HG02973 (cell line): Measurements from ENCODE around the gene LHFPL2.

ENCODE experiments used
- ATAC-seq: cut with Tn5 transposase; IDR thresholded peaks from one replicate; pipeline ENCODE4 v1.9.1; 2021; ENCODE audit warnings: moderate library complexity; ENCODE audit not compliant: unreplicated experiment

The LHFPL2 gene

DNA sequence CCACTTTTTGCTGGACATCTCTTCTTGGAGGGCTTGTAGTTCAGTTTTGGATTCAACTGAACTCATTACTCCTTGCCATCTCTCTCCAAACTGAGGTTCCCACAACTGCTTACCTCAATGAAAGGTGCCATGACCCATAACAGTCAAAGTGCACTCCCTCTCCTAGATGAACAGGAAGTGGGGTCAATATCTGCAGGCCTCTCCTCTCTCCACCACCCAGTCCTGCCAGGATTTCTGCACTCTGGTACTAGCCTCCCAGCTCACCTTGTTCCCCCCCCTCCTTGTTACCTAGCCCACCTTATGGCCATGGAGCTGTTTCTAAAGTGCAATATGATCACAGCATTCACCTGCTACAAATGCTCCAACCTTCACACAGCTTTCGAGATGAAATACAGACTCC is 5.9 kb downstream of the LHFPL2 start:
- ATAC-seq = no peak

DNA sequence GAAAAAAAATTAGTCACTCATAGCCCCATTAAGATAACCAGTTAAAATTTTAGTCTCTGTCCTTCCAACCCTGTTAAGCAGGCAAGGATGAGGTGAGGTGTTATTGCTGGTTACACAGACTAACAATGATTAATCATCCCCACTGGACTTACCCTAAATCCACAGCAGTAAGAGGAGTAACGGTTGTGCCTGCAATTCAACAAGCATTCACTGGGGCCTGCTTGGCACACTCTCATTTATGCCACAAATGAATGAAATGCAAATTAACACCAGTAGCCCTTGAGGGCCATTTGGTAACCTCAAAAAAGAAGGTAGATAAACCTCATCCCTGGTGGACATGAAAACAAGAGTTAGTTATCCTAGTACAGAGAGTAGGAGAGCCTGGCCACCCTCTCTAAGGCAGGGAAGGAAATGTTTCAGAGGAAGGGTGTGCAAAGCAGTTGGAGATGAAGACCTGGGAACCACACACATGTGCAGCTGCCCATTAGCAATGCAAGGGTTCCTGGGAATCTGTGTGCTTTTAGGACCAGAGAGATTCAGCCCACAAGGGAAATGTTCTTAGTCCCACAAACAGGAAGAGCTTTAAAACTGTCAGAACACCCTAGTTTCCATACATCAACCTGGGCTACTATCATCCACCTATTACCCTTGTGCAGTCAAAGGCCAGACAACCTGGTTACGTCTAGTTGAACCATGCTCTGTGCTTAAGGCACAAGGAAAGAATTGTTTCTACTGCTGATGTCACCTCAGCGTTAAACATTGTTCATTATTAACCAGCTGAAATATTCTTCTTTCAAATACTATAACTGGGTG is 7.7 kb downstream of the LHFPL2 start:
- ATAC-seq = peak; percentile 69

DNA sequence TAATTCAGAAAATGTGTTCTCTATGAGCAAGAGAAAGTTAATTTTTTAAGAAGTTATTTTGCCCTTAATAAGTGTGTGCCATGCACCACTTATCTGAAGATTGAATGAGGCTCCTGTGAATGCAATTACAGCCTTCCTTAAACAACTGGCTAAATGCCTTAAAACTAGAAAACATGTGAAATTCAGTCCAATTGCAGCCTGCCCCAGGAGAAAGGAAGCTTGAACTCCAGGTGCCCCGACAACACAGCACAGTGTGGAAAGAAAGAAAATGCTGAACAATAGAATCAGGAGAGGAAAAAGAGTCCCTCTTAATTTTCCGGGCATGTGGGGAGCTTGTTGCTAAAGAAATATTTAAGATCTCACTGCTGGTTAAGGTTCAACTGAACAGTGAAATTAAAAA is 8.8 kb downstream of the LHFPL2 start:
- ATAC-seq = no peak

DNA sequence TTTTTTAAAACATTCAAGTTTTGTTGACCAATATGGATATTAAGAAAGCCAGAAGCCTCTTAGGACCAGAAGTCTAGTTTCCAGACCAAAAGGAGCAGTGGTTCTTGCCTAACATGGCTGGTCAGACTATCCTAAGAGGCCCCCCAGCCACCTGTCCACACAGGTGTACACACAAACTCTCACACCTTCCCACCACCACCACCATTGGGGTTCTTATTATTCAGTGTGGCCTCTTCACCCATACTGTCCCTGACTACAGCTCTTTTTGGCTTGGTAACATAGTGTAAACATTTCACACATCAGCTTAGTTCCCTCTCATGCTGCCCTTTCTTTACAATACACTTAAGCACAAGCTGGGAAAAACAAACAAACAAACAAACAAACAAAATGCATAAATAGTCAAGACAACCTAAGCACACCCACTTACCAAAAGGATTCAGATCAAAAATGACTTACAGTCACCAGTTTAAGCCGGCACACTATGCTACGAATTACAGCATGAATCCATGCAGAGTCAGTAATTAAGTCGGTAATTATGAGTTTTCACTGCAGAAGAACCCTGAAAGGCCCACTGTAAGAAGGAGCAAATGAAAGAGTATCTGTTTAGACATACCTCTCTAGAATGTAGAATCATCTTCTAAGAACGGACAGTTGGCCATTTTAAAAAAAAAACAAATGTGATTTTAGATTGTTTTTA is 9.5 kb downstream of the LHFPL2 start:
- no peak for ATAC-seq

DNA sequence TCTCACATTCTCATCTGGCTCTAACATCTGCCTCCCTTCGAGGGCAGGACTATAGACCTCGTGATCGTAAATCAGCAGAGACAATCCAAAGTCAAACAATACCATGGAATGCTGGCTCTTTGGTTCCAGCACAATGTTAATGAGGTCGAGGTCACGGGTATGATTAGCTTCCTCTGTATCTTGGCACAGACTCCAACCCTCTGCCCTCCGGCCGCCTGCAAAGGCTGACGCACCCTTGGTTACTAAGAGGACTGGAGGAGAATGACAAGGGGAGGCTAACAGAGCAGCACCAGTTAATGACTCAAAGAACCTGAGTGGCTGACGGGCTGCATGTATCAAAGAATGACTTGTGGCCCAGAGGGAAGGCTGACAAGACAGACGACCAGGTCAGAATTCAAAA is 10.1 kb downstream of the LHFPL2 start:
- ATAC-seq = no peak

DNA sequence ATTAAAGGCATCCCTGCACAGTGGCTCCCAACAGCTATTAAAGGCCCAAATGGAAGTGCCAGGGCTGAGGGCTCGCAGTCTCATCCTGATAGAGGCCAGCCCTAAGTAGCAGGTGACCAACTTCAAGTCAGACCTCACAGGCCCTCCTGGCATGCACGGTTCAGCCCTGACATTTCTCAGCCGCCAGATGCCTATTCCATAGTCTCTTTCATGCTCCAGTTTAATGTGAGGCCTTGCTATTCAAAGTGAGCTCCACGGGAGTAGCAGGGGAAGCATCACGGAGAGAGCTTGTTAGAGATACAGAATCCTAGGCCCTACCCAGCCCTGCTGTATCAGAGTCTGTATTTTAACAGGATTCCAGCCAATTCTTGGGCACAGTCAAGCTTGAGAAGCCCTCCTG is 11.1 kb downstream of the LHFPL2 start:
- no peak for ATAC-seq

DNA sequence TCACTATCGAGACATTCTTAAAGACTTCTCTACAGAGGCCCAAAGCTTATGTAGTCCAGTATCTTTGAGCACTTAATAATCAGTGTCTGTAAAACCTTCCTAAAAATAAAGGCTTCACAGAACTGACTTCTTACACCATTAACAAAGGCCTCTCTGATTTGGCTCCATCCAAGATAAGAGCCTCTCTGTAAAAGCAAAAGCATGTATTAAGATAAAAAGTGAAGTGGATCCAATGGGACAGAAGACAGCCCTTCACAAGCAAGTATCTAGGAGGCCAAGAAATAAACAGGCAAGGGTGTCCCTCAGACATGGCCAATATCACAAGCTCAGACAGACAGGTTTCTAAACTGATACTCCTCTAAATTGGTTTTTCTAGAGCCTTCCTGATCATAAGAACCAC is 11.9 kb downstream of the LHFPL2 start:
- no peak for ATAC-seq

DNA sequence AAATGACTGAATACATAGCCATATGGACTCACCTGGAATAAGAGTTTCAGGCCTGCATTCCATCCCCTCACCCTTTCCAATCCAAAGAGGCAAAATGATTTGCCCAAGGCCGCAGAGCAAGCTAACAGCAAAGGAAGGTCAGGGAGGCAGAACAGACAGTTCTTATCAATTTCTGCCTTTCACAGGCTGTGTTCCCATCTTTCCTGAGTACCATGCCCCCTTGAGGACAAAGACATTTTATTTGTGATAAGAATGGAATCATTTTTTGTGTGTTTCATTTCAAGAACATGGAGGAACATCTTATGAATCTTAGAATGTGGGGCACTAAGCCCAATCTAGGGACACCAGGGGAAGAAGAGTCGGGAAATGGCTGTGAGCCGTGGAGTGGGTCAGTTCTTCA is 13.9 kb downstream of the LHFPL2 start:
- no peak for ATAC-seq

DNA sequence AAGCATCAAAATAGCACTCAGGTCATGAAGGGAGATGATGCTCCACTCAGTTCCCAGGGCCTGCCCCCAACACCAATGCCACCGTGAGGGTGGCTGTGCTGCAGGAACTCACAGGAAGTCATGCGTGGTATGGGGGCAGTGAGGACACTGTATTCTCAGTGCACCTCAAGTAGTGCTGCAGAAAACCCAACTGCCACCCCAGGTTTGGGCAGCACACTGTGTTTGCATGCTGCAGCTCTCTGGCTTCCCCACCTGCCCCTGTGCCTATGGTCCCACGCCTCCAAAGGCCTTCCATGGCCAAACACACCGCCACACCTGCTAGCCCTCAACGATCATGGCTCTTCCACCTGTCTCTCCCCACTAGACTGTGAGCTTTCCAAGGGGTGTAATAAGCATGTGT is 14.3 kb downstream of the LHFPL2 start:
- no peak for ATAC-seq

DNA sequence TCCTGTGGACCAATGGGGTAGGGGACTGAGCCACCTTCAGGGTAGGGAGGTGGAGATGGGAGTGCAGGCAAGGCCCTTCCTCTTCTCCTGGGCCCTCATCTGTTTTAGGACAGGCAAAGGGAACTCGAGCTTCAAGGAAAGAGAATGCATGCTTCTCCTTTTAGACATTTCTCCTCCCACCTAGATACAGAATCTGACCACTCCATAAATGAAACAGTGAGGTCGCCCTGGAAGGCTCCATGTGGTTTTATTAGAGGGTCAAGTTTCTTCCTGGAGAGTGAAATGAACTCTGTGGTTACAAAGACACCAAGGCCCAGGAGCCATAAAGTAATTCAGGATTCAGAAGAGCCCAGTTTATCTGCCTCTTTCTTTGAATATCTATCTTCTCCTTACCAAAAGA is 14.9 kb downstream of the LHFPL2 start:
- ATAC-seq = no peak

DNA sequence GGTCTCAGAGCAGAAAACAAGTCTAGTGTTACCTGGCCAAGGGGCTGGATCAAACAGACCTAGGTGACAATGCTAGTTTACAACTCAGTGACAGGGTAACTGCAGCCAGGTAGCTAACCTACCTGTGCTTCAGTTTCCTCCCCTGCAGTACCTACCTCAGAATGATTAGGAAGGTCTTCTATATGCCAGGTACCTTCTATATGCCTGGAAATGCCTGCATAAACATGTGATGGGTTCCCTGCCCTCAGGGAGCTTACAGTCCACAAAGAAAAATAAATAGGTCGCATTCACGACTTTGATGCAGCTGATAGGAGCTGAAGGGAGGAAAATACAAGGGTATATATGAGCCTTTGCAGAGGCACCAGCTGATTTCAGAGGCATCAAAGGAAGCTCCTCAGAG is 16.1 kb downstream of the LHFPL2 start:
- ATAC-seq = no peak

DNA sequence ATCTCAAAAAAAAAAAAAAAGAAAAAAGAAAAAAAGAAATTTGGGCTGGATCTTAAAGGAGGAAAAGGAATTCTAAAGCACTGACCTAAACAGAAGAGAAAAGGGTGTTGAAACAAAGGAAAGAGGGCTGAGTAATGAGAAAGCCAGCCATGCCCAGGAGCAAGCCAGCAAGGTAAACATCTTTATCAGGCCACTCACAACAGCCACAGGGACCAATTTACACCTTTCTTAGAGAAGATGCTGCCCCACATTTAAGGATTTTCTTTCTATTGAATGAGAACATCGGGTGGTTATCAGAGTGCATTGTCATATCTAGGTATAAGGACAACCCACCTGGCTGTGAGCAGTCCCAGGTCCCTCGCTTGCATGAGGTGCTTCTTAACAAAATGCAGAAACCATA is 16.6 kb downstream of the LHFPL2 start:
- no peak for ATAC-seq

DNA sequence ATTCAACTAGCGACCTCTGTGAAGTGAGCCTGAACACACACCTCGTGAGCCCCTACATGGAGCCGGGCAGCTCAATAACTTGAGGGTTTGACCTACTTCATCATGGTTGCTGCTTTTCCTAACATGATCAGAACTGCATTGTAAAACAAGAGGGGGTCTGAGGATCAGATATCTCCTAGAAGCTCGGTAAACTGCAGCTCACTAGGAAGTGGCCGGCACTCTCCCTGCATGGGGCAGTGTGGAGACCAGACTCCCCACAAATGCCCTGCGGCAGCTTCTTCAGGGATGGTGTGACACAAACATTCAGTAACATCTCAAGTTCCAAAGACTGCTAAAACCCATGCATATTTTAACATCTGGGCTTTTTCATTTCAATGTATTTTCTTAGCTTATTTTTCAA is 18.5 kb downstream of the LHFPL2 start:
- no peak for ATAC-seq

DNA sequence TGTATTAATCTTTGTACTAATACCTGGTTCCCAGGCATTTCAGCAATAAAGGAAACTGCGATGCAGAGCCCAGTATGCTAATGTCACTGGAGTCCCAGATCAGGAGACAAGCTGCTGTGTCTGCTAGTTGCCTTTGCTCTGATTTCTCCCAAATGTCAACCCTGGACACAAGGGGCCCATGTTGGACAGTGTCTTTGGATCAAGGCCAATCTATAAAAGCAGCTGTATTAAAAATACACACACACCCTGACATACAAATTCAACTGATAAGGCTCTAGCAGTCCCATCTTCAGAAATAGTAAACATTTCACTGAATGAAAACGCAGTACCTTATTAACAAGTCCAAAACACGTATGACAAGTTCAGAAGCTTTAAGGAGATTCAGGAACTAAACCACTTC is 18.9 kb downstream of the LHFPL2 start:
- ATAC-seq = no peak

DNA sequence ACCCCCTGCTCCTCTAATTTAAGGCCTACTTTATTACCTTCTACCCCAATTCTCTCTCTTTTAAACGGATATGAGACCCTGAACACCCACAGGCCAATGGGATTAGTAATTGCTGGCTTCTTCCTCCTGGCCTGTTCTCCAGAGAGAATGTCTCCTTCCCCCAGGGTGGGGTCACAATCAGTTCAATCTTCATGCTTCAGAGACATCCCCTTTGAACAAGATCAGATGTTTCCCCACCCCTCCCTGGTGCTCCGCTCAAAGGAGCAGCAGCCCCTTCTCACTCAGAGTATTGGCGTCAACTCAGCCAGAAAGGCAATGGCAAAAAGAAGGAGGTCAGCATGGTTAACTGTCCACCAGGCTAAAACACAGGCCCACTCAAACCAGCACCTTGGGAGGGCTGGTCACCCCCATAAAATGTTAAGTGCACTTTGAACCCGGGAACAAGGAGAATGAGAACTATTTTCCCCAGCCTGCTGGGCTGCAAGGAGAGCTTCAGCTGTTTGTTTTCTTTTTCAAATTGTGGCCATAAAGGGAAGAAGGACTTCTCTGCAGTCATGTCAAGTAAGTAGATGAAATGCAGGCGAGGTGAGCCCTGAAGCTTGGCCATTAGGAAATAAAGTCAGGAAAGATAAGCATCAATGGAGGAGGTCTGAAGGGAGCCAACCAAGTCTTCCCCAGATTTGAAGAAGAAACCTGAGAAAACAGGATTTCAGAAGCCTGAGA is 20.1 kb downstream of the LHFPL2 start:
- ATAC-seq = no peak

DNA sequence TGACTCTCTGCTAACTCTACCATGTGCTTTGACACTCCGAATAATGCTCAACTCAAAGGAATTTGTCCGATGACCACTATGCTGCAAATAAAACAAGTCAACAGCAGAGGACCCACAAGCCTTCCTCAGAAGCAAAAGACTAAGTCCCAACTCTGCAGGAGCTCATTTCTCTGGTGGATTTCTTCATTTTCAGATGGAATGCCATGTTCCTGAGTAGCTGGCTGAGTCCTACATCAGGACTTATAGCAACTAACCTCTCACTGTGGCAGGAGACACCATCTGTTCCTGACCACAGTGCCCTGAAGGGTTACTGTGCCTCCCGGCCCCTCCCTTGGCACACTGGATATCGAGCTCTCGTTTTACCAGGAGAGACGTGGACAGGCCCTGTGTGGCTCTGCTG is 20.8 kb downstream of the LHFPL2 start:
- ATAC-seq = no peak

DNA sequence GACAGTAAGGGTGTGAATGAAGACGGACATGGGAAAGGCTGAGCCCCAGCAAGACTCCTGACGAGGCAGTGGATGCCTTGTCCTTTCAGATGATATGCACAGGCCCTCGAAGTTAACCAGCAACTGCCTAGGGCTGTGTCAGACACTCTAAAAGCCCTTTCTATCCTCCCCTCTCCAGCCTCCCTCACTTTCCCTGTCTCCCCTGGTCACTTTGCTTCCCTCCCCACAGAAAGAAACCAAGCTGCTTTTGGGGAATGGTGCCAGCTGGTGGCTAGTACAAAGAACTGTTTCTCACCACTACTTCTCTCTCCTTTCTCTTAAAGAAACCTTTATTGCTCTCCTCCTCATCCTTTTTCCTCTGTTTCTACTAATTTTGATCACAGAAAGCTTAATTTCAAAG is 21.4 kb downstream of the LHFPL2 start:
- no peak for ATAC-seq

DNA sequence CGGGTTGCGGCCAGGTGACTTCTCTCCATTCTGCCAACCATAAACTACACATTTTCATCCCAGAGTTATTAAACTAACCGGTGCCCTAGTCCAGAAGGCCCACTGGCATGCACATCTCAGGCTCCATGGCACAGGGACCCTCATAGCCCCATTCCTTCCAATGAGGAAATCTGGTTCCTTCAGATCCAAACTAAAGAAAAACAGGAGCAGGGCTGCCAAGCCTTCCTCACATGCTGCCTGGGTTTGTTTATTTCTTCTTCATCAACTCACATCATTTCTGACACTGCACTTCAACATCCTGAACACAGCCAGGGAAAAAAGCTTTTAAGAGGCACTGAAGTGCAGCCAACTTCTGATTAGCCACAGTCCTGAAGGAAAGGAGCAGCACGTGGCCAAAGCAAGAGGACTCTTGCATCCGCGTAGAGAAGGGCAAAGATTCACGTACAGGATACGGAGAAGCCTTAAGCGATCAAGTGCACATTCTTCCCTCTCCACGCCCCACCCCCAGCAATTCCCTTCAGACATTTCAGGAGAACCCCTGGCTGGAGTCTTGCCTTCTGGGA is 22.5 kb downstream of the LHFPL2 start:
- no peak for ATAC-seq

DNA sequence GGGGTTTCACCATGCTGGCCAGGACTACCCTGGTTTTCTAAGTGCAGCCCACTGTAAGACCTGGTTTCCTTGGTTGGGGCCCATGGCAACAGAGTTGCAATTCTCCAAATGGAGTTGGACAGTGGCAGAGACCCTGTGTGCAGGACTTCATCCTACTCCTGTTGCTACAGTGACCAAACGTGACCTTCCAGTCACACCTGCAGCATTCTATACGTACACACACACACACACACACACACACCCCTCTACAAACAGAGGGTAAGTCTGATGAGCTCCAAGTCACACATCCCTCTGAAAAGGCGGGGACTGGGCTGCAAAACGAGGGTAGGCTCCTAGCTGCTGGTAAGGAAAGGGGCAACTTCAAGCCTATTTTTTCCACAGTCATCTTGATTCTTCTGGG is 23.6 kb downstream of the LHFPL2 start:
- no peak for ATAC-seq

DNA sequence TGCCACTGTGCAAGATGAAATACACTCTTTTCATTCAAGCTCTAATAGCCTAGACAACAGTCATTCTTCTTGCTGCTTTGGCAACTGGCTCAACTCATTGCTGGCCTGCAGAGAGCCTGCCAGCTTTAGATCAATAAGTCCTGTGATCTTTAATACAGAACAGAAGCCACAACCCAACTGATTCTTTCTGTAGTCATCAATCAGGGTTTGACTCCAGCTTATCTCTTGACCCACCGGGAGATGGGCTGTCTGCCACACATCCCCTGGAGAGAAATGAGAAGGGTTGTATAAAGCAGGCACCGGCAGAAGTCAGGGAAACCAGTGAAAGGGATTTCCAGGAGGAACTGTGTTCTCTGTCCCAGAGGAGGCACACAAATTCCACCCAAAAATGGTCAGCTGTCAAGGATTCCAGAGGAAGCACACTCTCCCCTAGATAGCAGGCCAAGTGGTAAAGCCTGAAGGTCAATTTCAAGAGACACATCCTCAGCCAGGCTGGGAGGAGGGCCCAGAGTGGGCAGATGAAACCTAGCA is 24.5 kb downstream of the LHFPL2 start:
- no peak for ATAC-seq

DNA sequence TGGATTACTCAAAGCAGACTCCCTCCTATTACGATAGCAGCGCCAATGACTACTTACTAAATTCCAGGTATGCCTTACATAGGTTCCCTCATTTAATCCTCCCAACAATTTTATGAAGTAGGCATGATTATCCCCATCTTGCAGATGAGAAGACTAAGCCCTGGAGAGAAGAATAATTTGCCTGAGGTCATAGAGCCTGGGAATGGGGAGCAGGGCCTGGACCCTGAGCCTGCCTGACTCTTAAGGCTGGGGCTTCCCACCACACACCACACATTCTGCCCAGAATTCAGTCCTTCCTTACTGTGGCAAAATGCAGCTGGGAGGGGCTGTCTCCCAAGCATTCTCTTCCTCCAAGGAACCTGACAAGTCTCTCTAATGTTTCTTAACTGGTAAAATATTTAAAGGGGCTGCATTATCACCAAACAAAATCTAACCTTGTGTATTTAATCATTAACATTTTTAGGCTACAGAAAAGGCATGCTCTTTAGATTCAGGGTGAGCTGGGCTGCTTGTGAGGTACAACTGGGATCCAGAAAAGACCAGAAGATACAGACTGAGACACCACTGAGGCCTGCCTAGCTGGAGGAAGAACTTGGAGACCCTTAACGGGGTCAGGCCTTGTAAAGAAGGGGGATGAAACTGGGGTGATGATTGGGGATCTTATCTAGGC is 26.1 kb downstream of the LHFPL2 start:
- no peak for ATAC-seq
